Suprapubic skin (tissue), 4 donors: Measurements from ENCODE around the gene NACA. TPM values are rescaled to one million over a fixed set of nuclear protein-coding genes. Genes with fewer than 3 reads are reported as not detected.

Experiments used
- DNase-seq, 2 donors: peaks; one replicate each; pipeline ENCODE4 v3.0.0-alpha.2; 2019; ENCODE audit warnings: low spot score in 2 of 2
- H3K27ac ChIP-seq: fragments of 200-600 bp; sonication (generic); one replicate; pipeline ENCODE4 v1.5.1; 2019
- H3K27me3 ChIP-seq: fragments of 200-600 bp; sonication (generic); one replicate; pipeline ENCODE4 v1.5.1; 2019
- H3K36me3 ChIP-seq: fragments of 200-600 bp; sonication (generic); one replicate; pipeline ENCODE4 v1.5.1; 2019
- H3K4me1 ChIP-seq: fragments of 200-600 bp; sonication (generic); one replicate; pipeline ENCODE4 v1.5.1; 2019
- H3K4me3 ChIP-seq: fragments of 200-600 bp; sonication (generic); one replicate; pipeline ENCODE4 v1.5.1; 2019; ENCODE audit warnings: mild to moderate bottlenecking
- H3K9me3 ChIP-seq: fragments of 200-600 bp; sonication (generic); one replicate; pipeline ENCODE4 v1.5.1; 2019
- CTCF ChIP-seq, 2 donors: fragments of 200-600 bp in 1 of 2; fragments of 450-650 bp in 1 of 2; sonication (generic) in 1 of 2; IDR thresholded peaks; one replicate each; pipeline ENCODE4 v1.5.1; 2016 to 2019; ENCODE audit warnings: antibody characterized with exemption in 2 of 2, mild to moderate bottlenecking in 1 of 2, moderate library complexity in 1 of 2
- EP300 ChIP-seq: sonication (generic); formaldehyde crosslinking; IDR thresholded peaks from one replicate; pipeline ENCODE4 v1.6.1; 2017; ENCODE audit warnings: antibody characterized with exemption
- POLR2A ChIP-seq, 2 donors: fragments of 450-650 bp; IDR thresholded peaks; one replicate each; pipeline ENCODE4 v1.6.1; 2017; ENCODE audit warnings: antibody characterized with exemption in 2 of 2, mild to moderate bottlenecking in 2 of 2, moderate library complexity in 2 of 2
- POLR2AphosphoS5 ChIP-seq, 3 donors: sonication (generic); formaldehyde crosslinking; IDR thresholded peaks; one replicate each; pipeline ENCODE4 v1.6.1; 2017; ENCODE audit warnings: antibody characterized with exemption in 3 of 3
- WGBS: methylation state at CpG from one replicate; pipeline ENCODE4 v1.1.5; 2018; 5-methylcytosine and 5-hydroxymethylcytosine counted together
- total RNA-seq, 4 donors: library from RNA; depleted of rRNA; stranded (reverse); fragments of >200 nt; gene quantifications; one replicate each; pipeline ENCODE4 v1.1.0, GENCODE V29; 2016

Gene NACA
- total RNA-seq, 4 donors from 2014 or later = 1,068 to 1,481 (median 1,369) TPM

GRCh38 chr12:56766535-56766934 is 41.4 kb upstream of the NACA start:
- TF ChIP-seq POLR2A (IDR thresholded peaks at IDR 0.05) = no peak
- no peak for TF ChIP-seq POLR2AphosphoS5 (IDR thresholded peaks at IDR 0.05)
- no peak for TF ChIP-seq CTCF (IDR thresholded peaks at IDR 0.05)
- TF ChIP-seq EP300 = no peak
- Histone ChIP-seq H3K27me3 (no peaks in the 10 kb centered on the region), H3K27ac (no peak overlapping the region), H3K4me3 (no peak overlapping the region), H3K36me3 (no peaks in the 10 kb centered on the region), H3K9me3 (no peaks in the 10 kb centered on the region), H3K4me1 (peaks cover 5% of the 10 kb centered on the region)
- DNase-seq = no peak
- WGBS = 87% methylated on average over 6 of the region's 6 CpGs

GRCh38 chr12:56763753-56764657 is 38.9 kb upstream of the NACA start:
- H3K4me1 ChIP-seq = peaks cover 5% of the 10 kb centered on the region
- WGBS = 72% methylated on average over 5 of the region's 5 CpGs
- no peaks in the 10 kb centered on the region for H3K36me3 ChIP-seq
- no peaks in the 10 kb centered on the region for H3K9me3 ChIP-seq
- DNase-seq = no peak
- no peak overlapping the region for H3K4me3 ChIP-seq
- no peak overlapping the region for H3K27ac ChIP-seq
- no peaks in the 10 kb centered on the region for H3K27me3 ChIP-seq
- TF ChIP-seq CTCF (IDR thresholded peaks at IDR 0.05) (no peak), EP300 (no peak), POLR2A (IDR thresholded peaks at IDR 0.05) (no peak), POLR2AphosphoS5 (IDR thresholded peaks at IDR 0.05) (no peak)

GRCh38 chr12:56761812-56762211 is 36.7 kb upstream of the NACA start:
- H3K9me3 ChIP-seq = no peaks in the 10 kb centered on the region
- peaks cover 8% of the 10 kb centered on the region for H3K4me1 ChIP-seq
- TF ChIP-seq CTCF (IDR thresholded peaks at IDR 0.05) = no peak
- no peak for TF ChIP-seq POLR2A (IDR thresholded peaks at IDR 0.05)
- TF ChIP-seq EP300 = no peak
- TF ChIP-seq POLR2AphosphoS5 (IDR thresholded peaks at IDR 0.05) = no peak
- no peaks in the 10 kb centered on the region for H3K36me3 ChIP-seq
- no peak overlapping the region for H3K4me3 ChIP-seq
- 77% methylated on average over 2 of the region's 2 CpGs for WGBS
- H3K27ac ChIP-seq = no peak overlapping the region
- no peak for DNase-seq
- H3K27me3 ChIP-seq = no peaks in the 10 kb centered on the region

GRCh38 chr12:56760460-56760859 is 35.4 kb upstream of the NACA start:
- WGBS = 96% methylated on average over 7 of the region's 7 CpGs
- DNase-seq = no peak
- H3K27ac ChIP-seq = no peak overlapping the region
- TF ChIP-seq EP300 (no peak), POLR2A (IDR thresholded peaks at IDR 0.05) (no peak), CTCF (IDR thresholded peaks at IDR 0.05) (no peak), POLR2AphosphoS5 (IDR thresholded peaks at IDR 0.05) (no peak)
- no peak overlapping the region for H3K4me3 ChIP-seq
- no peaks in the 10 kb centered on the region for H3K36me3 ChIP-seq
- H3K4me1 ChIP-seq = peaks cover 8% of the 10 kb centered on the region
- H3K9me3 ChIP-seq = no peaks in the 10 kb centered on the region
- H3K27me3 ChIP-seq = no peaks in the 10 kb centered on the region

- H3K27ac ChIP-seq = no peak overlapping the region
- WGBS = 60% methylated on average over 6 of the region's 6 CpGs
- DNase-seq = no peak
- no peaks in the 10 kb centered on the region for H3K36me3 ChIP-seq
- peaks cover 3% of the 10 kb centered on the region for H3K4me1 ChIP-seq
- H3K27me3 ChIP-seq = no peaks in the 10 kb centered on the region
- TF ChIP-seq POLR2AphosphoS5 (IDR thresholded peaks at IDR 0.05) = no peak
- no peak for TF ChIP-seq POLR2A (IDR thresholded peaks at IDR 0.05)
- no peak for TF ChIP-seq CTCF (IDR thresholded peaks at IDR 0.05)
- no peak for TF ChIP-seq EP300
- H3K9me3 ChIP-seq = no peaks in the 10 kb centered on the region
- no peak overlapping the region for H3K4me3 ChIP-seq
Measured at GRCh38 chr12:56759263-56759908, 34.3 kb upstream of the NACA start.
